Skeletal muscle satellite cell (primary cell): ENCODE measurements around the gene GNPTG. TPM values are rescaled to one million over a fixed set of nuclear protein-coding genes. Genes with fewer than 3 reads are reported as not detected.

Source experiments
- H3K27me3 ChIP-seq: 2 replicates; pipeline ENCODE4 v1.7.0; 2013; ENCODE audit warnings: low read length; ENCODE audit not compliant: control insufficient read depth, insufficient read depth
- H3K36me3 ChIP-seq: 2 replicates; pipeline ENCODE4 v1.7.0; 2013; ENCODE audit warnings: mild to moderate bottlenecking, control low read depth, low read length; ENCODE audit not compliant: insufficient read depth
- H3K4me1 ChIP-seq: 2 replicates; pipeline ENCODE4 v1.7.0; 2013; ENCODE audit warnings: low read length; ENCODE audit not compliant: control insufficient read depth, insufficient read depth
- H3K4me2 ChIP-seq: 2 replicates; pipeline ENCODE4 v1.7.0; 2013; ENCODE audit warnings: mild to moderate bottlenecking, low read length
- H3K4me3 ChIP-seq: 2 replicates; pipeline ENCODE4 v1.7.0; 2013; ENCODE audit warnings: low read length
- H3K9ac ChIP-seq: 2 replicates; pipeline ENCODE4 v1.7.0; 2013; ENCODE audit warnings: mild to moderate bottlenecking, low read depth, low read length, moderate library complexity
- H3K9me3 ChIP-seq: replicated peaks from 2 replicates; pipeline ENCODE4 v1.7.0; 2013; ENCODE audit warnings: mild to moderate bottlenecking, control low read depth, low read length
- total RNA-seq: library from RNA; depleted of rRNA; stranded (reverse); fragments of >200 nt; gene quantifications from 2 replicates; pipeline ENCODE4 v1.2.3, GENCODE V29; 2012; rRNA removed

Gene GNPTG
- 27.1 and 47.0 TPM in 2 replicates for total RNA-seq

- H3K9ac ChIP-seq = peak within 1 kb of the TSS; percentile 91
- H3K27me3 ChIP-seq = no peaks in the 10 kb centered on the region
- H3K4me1 ChIP-seq = peaks cover 15% of the 10 kb centered on the region
- H3K9me3 ChIP-seq = no peaks in the 10 kb centered on the region
- peaks cover 14% of the 10 kb centered on the region for H3K36me3 ChIP-seq
- peak within 1 kb of the TSS; percentile 90 for H3K4me3 ChIP-seq
- peak within 1 kb of the TSS; percentile 84 for H3K4me2 ChIP-seq
These were observed at the start of gene GNPTG, which contains the start of gene TSR3 for GRCh38 chr16:1351582-1352362. GNPTG (plus strand) TSS chr16:1351931; CDS start chr16:1351966, 35 bp downstream. TSR3 (minus strand) TSS chr16:1351878; CDS start chr16:1351804, 74 bp downstream.

- Histone ChIP-seq H3K9ac (no peak overlapping the region), H3K36me3 (no peaks in the 10 kb centered on the region), H3K9me3 (no peaks in the 10 kb centered on the region), H3K4me2 (no peak overlapping the region), H3K27me3 (peaks cover 3% of the 10 kb centered on the region), H3K4me3 (no peak overlapping the region), H3K4me1 (no peaks in the 10 kb centered on the region)
These were observed 45.9 kb upstream of the GNPTG start for GRCh38 chr16:1305823-1306222.

- Histone ChIP-seq H3K27me3 (peaks cover 3% of the 10 kb centered on the region), H3K4me3 (no peak overlapping the region), H3K9me3 (no peaks in the 10 kb centered on the region), H3K4me2 (no peak overlapping the region), H3K36me3 (no peaks in the 10 kb centered on the region), H3K4me1 (peaks cover 5% of the 10 kb centered on the region), H3K9ac (no peak overlapping the region)
These were observed 45.4 kb upstream of the GNPTG start for GRCh38 chr16:1306334-1306733.

- peaks cover 11% of the 10 kb centered on the region for H3K36me3 ChIP-seq
- peak overlapping the region; percentile 69 for H3K4me3 ChIP-seq
- H3K9me3 ChIP-seq = no peaks in the 10 kb centered on the region
- peak overlapping the region; percentile 74 for H3K4me2 ChIP-seq
- no peaks in the 10 kb centered on the region for H3K27me3 ChIP-seq
- H3K4me1 ChIP-seq = peaks cover 22% of the 10 kb centered on the region
- H3K9ac ChIP-seq = peak overlapping the region; percentile 53
These were observed 43.4 kb upstream of the GNPTG start for GRCh38 chr16:1308036-1308976.

- H3K4me2 ChIP-seq = peak within 1 kb of the TSS; percentile 95
- peak within 1 kb of the TSS; percentile 69 for H3K4me3 ChIP-seq
- H3K4me1 ChIP-seq = peaks cover 22% of the 10 kb centered on the region
- H3K27me3 ChIP-seq = no peaks in the 10 kb centered on the region
- H3K9me3 ChIP-seq = no peaks in the 10 kb centered on the region
- H3K9ac ChIP-seq = peak within 1 kb of the TSS; percentile 94
- H3K36me3 ChIP-seq = peaks cover 16% of the 10 kb centered on the region
These were observed 42.5 kb upstream of the GNPTG start, which contains the start of gene UBE2I for GRCh38 chr16:1308977-1309885. UBE2I (plus strand) TSS chr16:1309636; CDS start chr16:1314031, 4,395 bp downstream.

- Histone ChIP-seq H3K9ac (peak overlapping the region; percentile 94), H3K27me3 (no peaks in the 10 kb centered on the region), H3K4me2 (peak overlapping the region; percentile 95), H3K9me3 (no peaks in the 10 kb centered on the region), H3K4me3 (peak overlapping the region; percentile 69), H3K4me1 (peaks cover 22% of the 10 kb centered on the region), H3K36me3 (peaks cover 25% of the 10 kb centered on the region)
These were observed 41.6 kb upstream of the GNPTG start for GRCh38 chr16:1309888-1310831.

GRCh38 chr16:1310832-1311200 is 40.9 kb upstream of the GNPTG start:
- Histone ChIP-seq H3K9me3 (no peaks in the 10 kb centered on the region), H3K36me3 (peaks cover 32% of the 10 kb centered on the region), H3K4me3 (peak overlapping the region; percentile 69), H3K9ac (peak overlapping the region; percentile 94), H3K4me1 (peaks cover 22% of the 10 kb centered on the region), H3K4me2 (peak overlapping the region; percentile 95), H3K27me3 (no peaks in the 10 kb centered on the region)

- Histone ChIP-seq H3K4me2 (peak overlapping the region; percentile 95), H3K9me3 (no peaks in the 10 kb centered on the region), H3K4me3 (peak overlapping the region; percentile 69), H3K9ac (peak overlapping the region; percentile 94), H3K36me3 (peaks cover 36% of the 10 kb centered on the region), H3K27me3 (no peaks in the 10 kb centered on the region), H3K4me1 (peaks cover 22% of the 10 kb centered on the region)
These were observed 40.5 kb upstream of the GNPTG start for GRCh38 chr16:1311212-1311737.

GRCh38 chr16:1311738-1312466 is 39.8 kb upstream of the GNPTG start:
- Histone ChIP-seq H3K9me3 (no peaks in the 10 kb centered on the region), H3K36me3 (peaks cover 41% of the 10 kb centered on the region), H3K4me1 (peaks cover 22% of the 10 kb centered on the region), H3K27me3 (no peaks in the 10 kb centered on the region), H3K4me3 (peak overlapping the region; percentile 69), H3K9ac (peak overlapping the region; percentile 94), H3K4me2 (peak overlapping the region; percentile 95)
